Activated gamma-delta T cell treated with anti-CD3 and anti-CD28 coated beads, Interleukin-2, amount 50 U/mL, for 16 hours (primary cell): ENCODE results near the gene OR13C9.
"Not testable (repeated sequence)": the region's sequence is repeated elsewhere in the genome, so short reads cannot be mapped to it uniquely, and the experiment has no call there.

Experiments used
- DNase-seq: peaks from one replicate; pipeline ENCODE4 v3.0.0-alpha.2; 2020; ENCODE audit warnings: low read depth

The OR13C9 gene, protein sequence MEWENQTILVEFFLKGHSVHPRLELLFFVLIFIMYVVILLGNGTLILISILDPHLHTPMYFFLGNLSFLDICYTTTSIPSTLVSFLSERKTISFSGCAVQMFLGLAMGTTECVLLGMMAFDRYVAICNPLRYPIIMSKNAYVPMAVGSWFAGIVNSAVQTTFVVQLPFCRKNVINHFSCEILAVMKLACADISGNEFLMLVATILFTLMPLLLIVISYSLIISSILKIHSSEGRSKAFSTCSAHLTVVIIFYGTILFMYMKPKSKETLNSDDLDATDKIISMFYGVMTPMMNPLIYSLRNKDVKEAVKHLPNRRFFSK

DNA sequence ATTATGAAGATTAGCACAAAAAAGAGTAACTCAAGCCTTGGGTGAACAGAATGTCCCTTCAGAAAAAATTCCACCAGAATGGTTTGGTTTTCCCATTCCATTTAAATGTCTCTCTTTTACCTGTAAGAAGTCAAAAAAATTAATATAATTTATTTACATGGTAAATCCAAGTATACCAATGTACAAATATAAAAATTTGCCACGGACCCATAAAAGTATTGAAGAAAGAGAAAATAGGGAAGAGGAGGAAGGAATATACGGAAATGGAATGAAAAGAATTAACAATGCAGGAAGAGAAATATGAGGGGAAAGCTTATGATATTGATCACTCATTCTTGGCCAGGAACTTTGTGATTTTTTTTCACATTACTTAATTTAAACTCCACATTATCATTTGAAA lies at the start of gene OR13C9:
OR13C9 (minus strand) TSS at position 101 of the 400 bp plus-strand sequence; CDS start at position 101, 0 bp downstream.
- DNase-seq: no peak

GRCh38 chr9:104658496-104659195 lies 40.6 kb upstream of the OR13C9 start:
- no peak for DNase-seq

DNA sequence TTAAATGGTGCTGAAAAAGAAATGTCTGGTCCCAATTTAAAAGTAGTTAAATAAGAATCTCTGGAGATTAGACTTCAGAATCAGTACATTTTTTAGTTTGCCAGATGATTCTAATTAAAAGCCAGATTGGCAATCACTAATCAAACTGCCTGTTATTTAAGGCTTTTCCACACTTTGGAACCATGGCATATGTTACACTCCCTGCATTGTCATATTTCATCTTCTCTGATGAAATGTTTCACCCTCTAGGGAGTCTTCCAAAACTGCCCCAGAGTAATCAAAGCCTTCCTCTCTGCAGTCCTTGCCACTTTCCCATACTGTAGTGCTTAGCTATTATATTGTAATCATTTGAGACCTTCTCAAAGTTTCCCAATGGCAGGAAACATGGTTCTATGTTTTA lies 17.5 kb upstream of the OR13C9 start:
- no peak for DNase-seq

DNA sequence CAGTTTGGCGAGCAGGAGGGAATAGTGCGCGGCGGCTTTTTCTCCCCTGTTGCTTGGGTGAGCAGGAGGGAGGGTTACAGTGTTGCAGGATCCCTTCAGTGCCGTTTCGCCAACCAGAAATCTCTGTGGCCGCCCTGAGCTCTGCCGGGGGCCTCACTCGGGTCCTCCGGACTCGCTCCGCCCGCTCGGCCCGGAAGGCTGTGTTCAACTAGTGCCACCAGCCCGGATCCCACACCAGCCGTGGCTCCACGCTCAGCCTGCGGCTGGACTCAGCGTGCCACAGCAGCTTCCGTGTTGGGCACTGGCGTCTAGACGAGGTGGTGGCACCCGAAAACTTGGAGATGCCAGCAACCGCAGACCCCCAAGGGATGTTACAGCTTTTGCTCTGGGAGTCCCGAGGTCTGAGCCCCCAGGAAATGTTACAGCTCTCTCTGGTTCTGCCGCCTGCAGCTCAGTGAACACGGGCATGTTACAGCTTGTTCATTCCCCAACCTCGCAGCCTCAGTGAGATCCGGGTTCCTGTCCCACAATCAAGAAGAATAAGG lies 16.0 kb upstream of the OR13C9 start:
- no peak for DNase-seq

- DNase-seq: not testable (repeated sequence)
Measured at GRCh38 chr9:104625964-104626363, 8.0 kb upstream of the OR13C9 start.

DNA sequence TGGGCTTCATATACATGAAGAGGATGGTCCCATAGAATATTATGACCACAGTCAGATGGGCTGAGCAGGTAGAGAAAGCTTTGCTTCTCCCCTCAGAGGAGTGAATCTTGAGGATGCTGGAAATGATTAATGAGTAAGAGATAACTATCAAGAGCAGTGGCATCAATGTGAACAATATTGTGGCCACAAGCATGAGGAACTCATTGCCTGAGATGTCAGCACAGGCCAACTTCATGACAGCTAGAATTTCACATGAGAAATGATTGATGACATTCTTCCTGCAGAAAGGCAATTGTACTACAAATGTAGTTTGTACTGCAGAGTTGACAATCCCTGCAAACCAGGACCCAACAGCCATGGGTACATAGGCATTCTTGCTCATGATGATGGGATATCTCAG lies 586 bp downstream of the OR13C9 start:
- no peak for DNase-seq

GRCh38 chr9:104611213-104611612 lies 6.8 kb downstream of the OR13C9 start:
- no peak for DNase-seq

DNA sequence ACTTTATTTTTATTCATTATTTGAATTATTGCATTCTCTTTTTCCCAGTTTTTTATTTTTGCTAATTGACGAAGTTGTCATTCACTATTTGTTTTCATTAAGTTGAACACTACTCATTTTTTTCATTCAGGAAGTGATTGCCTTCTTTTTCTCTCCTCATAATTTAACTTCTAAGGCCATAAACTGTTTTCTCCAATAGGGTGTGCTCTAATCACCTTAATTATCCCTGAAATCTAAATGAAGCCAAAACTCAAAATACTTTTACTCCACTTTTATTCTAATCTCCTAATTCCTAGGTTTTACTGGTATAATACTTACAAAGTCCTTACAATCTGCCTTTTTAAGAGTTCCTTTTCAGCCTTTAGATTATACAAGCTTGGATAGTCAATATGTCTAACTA lies 9.7 kb downstream of the OR13C9 start:
- DNase-seq: no peak

DNA sequence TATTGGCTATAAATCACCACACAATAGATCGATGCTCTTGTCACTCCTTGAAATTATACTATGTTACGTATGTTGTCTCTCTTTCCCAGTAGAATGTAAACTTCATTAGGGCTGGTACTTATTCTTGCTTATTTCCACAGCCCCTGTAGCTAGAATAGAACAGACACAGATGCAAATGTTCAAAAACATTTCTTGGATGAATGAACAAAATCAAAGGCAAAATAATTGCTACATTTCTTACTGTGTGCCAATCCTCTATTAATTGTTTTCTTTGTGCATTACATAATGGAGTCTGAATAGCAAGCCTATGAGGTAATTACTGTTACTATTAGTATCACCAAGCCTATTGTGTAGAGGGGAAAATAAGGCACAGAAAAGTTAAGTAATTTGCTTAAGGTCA lies 11.9 kb downstream of the OR13C9 start:
- DNase-seq: no peak

DNA sequence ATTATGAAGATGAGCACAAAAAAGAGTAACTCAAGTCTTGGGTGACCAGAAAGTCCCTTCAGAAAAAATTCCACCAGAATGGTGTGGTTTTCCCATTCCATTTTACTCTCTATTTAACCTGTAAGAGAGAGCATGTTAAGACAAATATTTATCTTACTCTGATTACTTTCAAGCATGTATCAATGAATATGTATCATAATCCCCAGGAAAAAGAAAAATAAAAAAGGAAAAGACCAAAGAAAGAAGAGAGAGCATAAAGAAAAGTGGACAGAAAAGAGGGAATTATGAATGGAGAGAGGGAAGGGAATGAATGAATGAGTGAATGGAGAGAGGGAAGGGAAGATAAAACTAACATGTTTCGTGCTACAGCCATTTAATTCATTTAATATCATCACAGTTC lies 12.5 kb downstream of the OR13C9 start, which contains the start of gene OR13C2:
OR13C2 (minus strand) TSS at position 101 of the 400 bp plus-strand sequence; CDS start at position 101, 0 bp downstream.
- DNase-seq: not testable (repeated sequence)

DNA sequence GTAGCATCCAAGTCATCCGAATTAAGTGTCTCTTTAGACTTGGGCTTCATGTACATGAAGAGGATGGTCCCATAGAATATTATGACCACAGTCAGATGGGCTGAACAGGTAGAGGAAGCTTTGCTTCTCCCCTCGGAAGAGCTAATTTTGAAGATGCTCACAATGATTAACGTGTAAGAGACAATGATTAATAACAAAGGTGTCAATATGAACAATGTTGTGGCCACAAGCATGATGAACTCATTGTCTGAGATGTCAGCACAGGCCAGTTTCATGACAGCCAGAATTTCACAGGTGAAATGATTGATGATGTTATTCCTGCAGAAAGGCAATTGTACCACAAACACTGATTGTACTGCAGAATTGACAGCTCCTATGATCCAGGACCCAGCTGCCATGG lies 13.2 kb downstream of the OR13C9 start:
- no peak for DNase-seq

DNA sequence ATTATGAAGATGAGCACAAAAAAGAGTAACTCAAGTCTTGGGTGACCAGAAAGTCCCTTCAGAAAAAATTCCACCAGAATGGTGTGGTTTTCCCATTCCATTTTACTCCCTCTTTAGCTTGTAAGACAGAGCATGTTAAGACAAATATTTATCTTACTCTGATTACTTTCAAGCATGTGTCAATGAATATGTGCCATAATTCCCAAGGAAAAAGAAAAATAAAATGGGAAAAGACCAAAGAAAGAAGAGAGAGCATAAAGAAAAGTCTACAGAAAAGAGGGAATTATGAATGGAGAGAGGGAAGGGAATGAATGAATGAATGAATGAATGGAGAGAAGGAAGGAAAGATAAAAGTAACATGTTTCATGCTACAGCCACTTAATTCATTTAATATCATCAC lies 18.7 kb downstream of the OR13C9 start, which contains the start of gene OR13C5:
OR13C5 (minus strand) TSS at position 101 of the 400 bp plus-strand sequence; CDS start at position 101, 0 bp downstream.
- not testable (repeated sequence) for DNase-seq

DNA sequence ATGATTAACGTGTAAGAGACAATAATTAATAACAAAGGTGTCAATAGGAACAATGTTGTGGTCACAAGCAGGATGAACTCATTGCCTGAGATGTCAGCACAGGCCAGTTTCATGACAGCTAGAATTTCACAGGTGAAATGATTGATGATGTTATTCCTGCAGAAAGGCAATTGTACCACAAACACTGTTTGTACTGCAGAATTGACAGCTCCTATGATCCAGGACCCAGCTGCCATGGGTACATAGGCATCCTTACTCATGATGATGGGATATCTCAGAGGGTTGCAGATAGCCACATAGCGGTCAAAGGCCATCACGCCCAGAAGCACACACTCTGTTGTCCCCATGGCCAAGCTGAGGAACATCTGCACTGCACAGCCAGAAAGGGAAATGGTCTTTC lies 19.3 kb downstream of the OR13C9 start:
- not testable (repeated sequence) for DNase-seq

DNA sequence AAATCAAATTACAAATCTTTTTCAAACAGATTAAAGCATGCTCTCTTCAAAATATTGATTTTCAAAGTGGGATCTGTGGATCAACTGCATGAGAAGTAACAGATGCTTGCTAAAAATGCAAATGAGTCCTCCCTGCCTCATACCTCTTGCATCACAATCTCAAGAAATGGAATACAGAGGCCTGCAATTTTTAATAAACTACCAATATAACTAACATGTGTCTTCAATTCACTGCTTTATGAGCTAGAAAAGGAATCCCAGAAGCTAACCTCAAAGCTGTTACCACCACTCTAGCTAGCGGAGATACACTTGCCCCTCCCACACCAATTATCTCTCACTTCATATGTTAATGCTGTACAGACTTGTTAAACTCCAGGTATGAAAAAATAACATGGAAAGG lies 28.4 kb downstream of the OR13C9 start:
- no peak for DNase-seq

DNA sequence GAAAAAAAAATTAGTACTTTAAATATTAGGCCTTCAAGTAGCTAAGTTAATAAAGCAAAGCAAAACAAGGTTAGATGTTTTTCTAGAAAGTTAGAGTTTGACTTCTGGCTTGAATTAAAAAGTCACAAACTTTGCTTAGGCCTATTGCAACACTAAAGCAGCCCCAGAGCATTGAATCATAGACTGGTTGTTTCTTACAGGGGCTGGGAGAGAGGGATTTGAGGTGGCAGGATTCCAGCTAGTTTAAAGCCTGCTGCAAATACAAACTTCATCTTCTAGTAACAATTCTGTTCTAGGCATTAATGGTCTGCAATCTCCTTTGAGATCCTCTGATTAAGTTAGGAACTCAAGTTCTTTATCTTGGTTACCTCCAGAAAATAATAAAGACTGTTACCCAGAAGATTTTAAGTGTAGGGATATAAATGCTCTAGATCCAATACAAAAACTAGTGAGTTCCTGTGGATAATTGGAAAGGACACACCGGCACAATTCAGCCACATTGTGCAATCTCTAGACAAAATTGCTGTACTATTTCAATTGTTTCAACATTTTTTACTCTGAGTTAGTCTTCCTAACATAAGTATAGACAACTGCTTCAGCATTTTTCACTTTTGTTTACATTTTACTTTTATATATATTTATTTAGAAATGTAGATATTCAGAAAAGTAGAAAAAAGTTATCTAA lies 31.4 kb downstream of the OR13C9 start:
- no peak for DNase-seq

- DNase-seq: no peak
Measured at GRCh38 chr9:104580562-104580961, 37.4 kb downstream of the OR13C9 start.

DNA sequence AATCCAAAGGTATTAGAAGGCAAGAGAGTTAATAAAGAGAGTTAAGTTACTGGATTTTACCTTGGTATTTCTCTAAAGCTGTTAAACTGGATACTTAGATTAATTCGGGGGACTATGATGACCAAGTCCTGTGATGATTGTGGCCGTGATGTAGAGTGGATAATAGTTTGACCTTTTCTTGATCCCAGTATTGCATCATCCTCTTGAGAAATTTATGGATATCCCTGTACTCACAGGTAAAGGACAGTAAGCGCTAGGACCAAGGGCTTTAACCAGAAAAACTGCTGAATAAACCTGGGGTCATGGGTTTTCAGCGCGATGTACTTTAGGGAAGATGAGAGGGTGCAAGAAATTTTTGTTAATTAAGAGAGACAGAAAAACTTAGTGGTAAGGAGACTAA lies 40.7 kb downstream of the OR13C9 start:
- DNase-seq: no peak

- DNase-seq: no peak
Measured at GRCh38 chr9:104575456-104575855, 42.5 kb downstream of the OR13C9 start.

GRCh38 chr9:104572612-104573011 lies 45.4 kb downstream of the OR13C9 start:
- DNase-seq: no peak

DNA sequence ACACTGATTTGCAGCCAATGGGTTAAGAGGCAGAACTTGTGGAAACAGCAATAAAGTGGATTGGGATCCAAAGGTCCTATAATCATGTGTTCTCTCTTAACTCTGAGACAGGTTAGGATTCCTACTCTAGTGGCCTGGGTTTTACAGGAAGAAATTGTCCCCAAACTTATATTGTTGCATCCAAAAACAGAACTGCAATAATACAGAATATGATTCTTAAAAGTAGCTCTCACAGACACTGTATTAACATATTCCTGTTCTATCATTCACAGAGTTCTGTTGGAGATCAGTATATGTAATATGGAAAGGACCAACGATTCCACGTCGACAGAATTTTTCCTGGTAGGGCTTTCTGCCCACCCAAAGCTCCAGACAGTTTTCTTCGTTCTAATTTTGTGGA lies 49.1 kb downstream of the OR13C9 start, which contains the start of gene OR13C8:
OR13C8 (plus strand) TSS at position 301 of the 400 bp plus-strand sequence; CDS start at position 301, 0 bp downstream.
- no peak for DNase-seq
